HCT116 (cell line): ENCODE data around the gene PPP1R13L. TPM values are rescaled to one million over a fixed set of nuclear protein-coding genes. Genes with fewer than 3 reads are reported as not detected.

ENCODE experiments used
- ATAC-seq: fragments of 200-7000 bp; cut with Tn5 transposase; 2 replicates; pipeline ENCODE4 v1.9.1; 2020; ENCODE audit warnings: mild to moderate bottlenecking, moderate library complexity
- BruUV-seq: library from RNA; stranded (reverse); fragments of 400-500 nt; replicated peaks from 2 replicates; lab custom pipeline; 2021; lab: Mats Ljungman, UMichigan
- CTCF ChIA-PET: fragments of 300-600 bp; sonication (Branson Sonifier 250); formaldehyde crosslinking; loops from one replicate; lab custom pipeline; 2021; ENCODE audit warnings: antibody characterized with exemption; lab: Charles Lee
- POLR2A ChIA-PET: fragments of 300-600, 350-600 bp; sonication (Branson Sonifier 250); formaldehyde crosslinking; loops from one replicate; lab custom pipeline; 2021; ENCODE audit warnings: antibody characterized with exemption; lab: Charles Lee
- RAD21 ChIA-PET, 2 experiments: fragments of 300-600 bp; sonication (Branson Sonifier 250); formaldehyde crosslinking; loops; one replicate each; lab custom pipeline; 2023; ENCODE audit warnings: low total read pairs in 2 of 2; ENCODE audit not compliant: uncharacterized antibody in 2 of 2, unreplicated experiment in 2 of 2, low non-redundant PET in 1 of 2; lab: Charles Lee
- DNase-seq: peaks from one replicate; pipeline ENCODE4 v3.0.0-alpha.2; 2010; ENCODE audit warnings: low read depth, low spot score
- H2AFZ ChIP-seq: fragments of 200-600 bp; shearing (Covaris generic), sonication (generic); 2 replicates; pipeline ENCODE4 v1.6.1; 2017; ENCODE audit warnings: low read depth, mixed run types, mixed read lengths, antibody characterized with exemption, low read length; ENCODE audit not compliant: poor library complexity, severe bottlenecking
- H3K27ac ChIP-seq: 2 replicates; pipeline ENCODE4 v1.5.1; 2012; ENCODE audit warnings: low read depth, low read length
- H3K27me3 ChIP-seq: fragments of 200-600 bp; sonication (generic); 2 replicates; pipeline ENCODE4 v1.6.1; 2016; ENCODE audit warnings: mixed run types, low read length, mixed read lengths; ENCODE audit not compliant: insufficient read depth
- H3K36me3 ChIP-seq, 2 experiments: fragments of 200-500 bp in 1 of 2; fragments of 200-600 bp in 1 of 2; sonication (Bioruptor generic) in 1 of 2; sonication (generic) in 1 of 2; 2 replicates each; pipeline versions ENCODE4 v1.5.1 to v1.6.1; 2014 to 2016; ENCODE audit warnings: low read length in 2 of 2, inconsistent platforms in 1 of 2, mixed read lengths in 1 of 2, mixed run types in 1 of 2; ENCODE audit not compliant: insufficient read depth in 2 of 2, control insufficient read depth in 1 of 2
- H3K4me1 ChIP-seq, 2 experiments: fragments of 200-600 bp in 1 of 2; sonication (generic) in 1 of 2; 2 replicates each; pipeline versions ENCODE4 v1.5.1 to v1.6.1; 2012 to 2017; ENCODE audit warnings: low read length in 2 of 2, inconsistent platforms in 1 of 2, mild to moderate bottlenecking in 1 of 2, mixed read lengths in 1 of 2, mixed run types in 1 of 2, moderate library complexity in 1 of 2; ENCODE audit not compliant: insufficient read depth in 2 of 2, control insufficient read depth in 1 of 2
- H3K4me2 ChIP-seq: fragments of 200-600 bp; sonication (generic); 2 replicates; pipeline ENCODE4 v1.6.1; 2017; ENCODE audit warnings: mixed run types, low read length, mixed read lengths
- H3K4me3 ChIP-seq, 2 experiments: fragments of 200-600 bp in 1 of 2; sonication (generic) in 1 of 2; replicated peaks in 1 of 2; 2 replicates each; pipeline ENCODE4 v1.5.1; 2011 to 2016; ENCODE audit warnings: low read length in 2 of 2, control low read depth in 1 of 2, low read depth in 1 of 2, mild to moderate bottlenecking in 1 of 2, mixed read lengths in 1 of 2, mixed run types in 1 of 2
- H3K79me2 ChIP-seq: fragments of 200-600 bp; sonication (generic); 2 replicates; pipeline ENCODE4 v1.6.1; 2017; ENCODE audit warnings: mild to moderate bottlenecking, mixed run types, low read length, moderate library complexity, mixed read lengths; ENCODE audit not compliant: insufficient read depth
- H3K9ac ChIP-seq: fragments of 200-600 bp; sonication (generic); 2 replicates; pipeline ENCODE4 v1.6.1; 2016; ENCODE audit warnings: low read length, mixed read lengths
- H3K9me2 ChIP-seq: fragments of 200-600 bp; sonication (generic), shearing (Covaris generic); 2 replicates; pipeline ENCODE4 v1.6.1; 2017; ENCODE audit warnings: mixed run types, mild to moderate bottlenecking, moderate library complexity; ENCODE audit not compliant: insufficient read depth
- H3K9me3 ChIP-seq, 2 experiments: fragments of 200-500 bp in 1 of 2; fragments of 200-600 bp in 1 of 2; sonication (Bioruptor generic) in 1 of 2; sonication (generic) in 1 of 2; 2 replicates each; pipeline ENCODE4 v1.6.1; 2014 to 2017; ENCODE audit warnings: low read length in 2 of 2, mixed read lengths in 2 of 2, inconsistent platforms in 1 of 2, low read depth in 1 of 2, mild to moderate bottlenecking in 1 of 2, mixed run types in 1 of 2, moderate library complexity in 1 of 2; ENCODE audit not compliant: control insufficient read depth in 1 of 2, insufficient read depth in 1 of 2
- H4K20me1 ChIP-seq: fragments of 200-600 bp; sonication (generic), shearing (Covaris generic); 2 replicates; pipeline ENCODE4 v1.6.1; 2017; ENCODE audit warnings: mixed run types, mild to moderate bottlenecking, moderate library complexity; ENCODE audit not compliant: insufficient read depth
- CBX3 ChIP-seq: IDR thresholded peaks from 2 replicates; pipeline ENCODE4 v1.6.1; 2012; ENCODE audit warnings: low read depth
- FOSL1 ChIP-seq: IDR thresholded peaks from 2 replicates; pipeline ENCODE4 v1.6.1; 2012; ENCODE audit warnings: low read depth
- RAD21 ChIP-seq: IDR thresholded peaks from 2 replicates; pipeline ENCODE4 v1.6.1; 2012; ENCODE audit warnings: low read depth, mild to moderate bottlenecking
- TCF7L2 ChIP-seq: IDR thresholded peaks from 2 replicates; pipeline ENCODE4 v1.7.0; 2011; ENCODE audit warnings: borderline replicate concordance, inconsistent platforms; ENCODE audit not compliant: insufficient read depth, insufficient read length; ENCODE audit errors: extremely low read depth
- intact Hi-C: fragments of 100-400 bp; cut with micrococcal nuclease; formaldehyde crosslinking; loops from 2 replicates; pipeline ENCODE4 v1.10.0; 2022
- total RNA-seq: library from RNA; stranded (reverse); gene quantifications from one replicate; pipeline ENCODE4 v1.2.1, GENCODE V29; 2021; ENCODE audit not compliant: unreplicated experiment
- TF ChIP-seq, protein P1 (sequence below): IDR thresholded peaks from 2 replicates; pipeline ENCODE4 v1.6.1; 2011; ENCODE audit warnings: mild to moderate bottlenecking, low read length, moderate library complexity; ENCODE audit not compliant: insufficient replicate concordance; ENCODE audit errors: extremely low read depth
- TF ChIP-seq, protein P2 (sequence below): IDR thresholded peaks from 2 replicates; pipeline ENCODE4 v1.6.1; 2012
- TF ChIP-seq, protein P3 (sequence below), 3 experiments: fragments of 200-600 bp in 1 of 3; sonication (generic) in 1 of 3; IDR thresholded peaks in 2 of 3; conservative IDR thresholded peaks in 1 of 3; 2 replicates each; pipeline ENCODE4 v1.5.1; 2012 to 2017; ENCODE audit warnings: low read depth in 2 of 3, low read length in 2 of 3, antibody characterized with exemption in 1 of 3, borderline replicate concordance in 1 of 3, control low read depth in 1 of 3, mild to moderate bottlenecking in 1 of 3, mixed read lengths in 1 of 3, mixed run types in 1 of 3, moderate library complexity in 1 of 3; ENCODE audit not compliant: insufficient read depth in 1 of 3
- TF ChIP-seq, protein P4 (sequence below): IDR thresholded peaks from 2 replicates; pipeline ENCODE4 v1.6.1; 2012; ENCODE audit warnings: low read depth
- TF ChIP-seq, protein P5 (sequence below): IDR thresholded peaks from 2 replicates; pipeline ENCODE4 v1.6.1; 2012

The PPP1R13L gene
- total RNA-seq, 1 experiment from 2014 or later = 89.1 TPM

DNA sequence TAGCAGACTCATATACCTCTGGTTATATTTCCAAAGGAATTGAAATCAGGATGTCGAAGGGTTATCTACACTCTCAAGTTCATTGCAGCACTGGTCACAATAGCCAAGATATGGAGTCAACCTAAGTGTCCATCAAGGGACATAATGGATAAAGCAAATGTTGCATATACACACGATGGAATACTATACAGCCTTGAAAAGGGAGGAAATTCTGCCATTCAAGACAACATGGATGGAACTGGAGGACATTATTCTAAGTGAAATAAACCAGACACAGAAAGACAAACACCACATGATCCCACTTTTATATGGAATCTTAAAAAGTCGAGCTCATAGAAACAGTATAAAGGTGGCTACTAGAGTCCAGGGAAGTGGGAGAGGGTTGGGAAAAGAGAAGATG is 32.5 kb upstream of the PPP1R13L start:
- POLR2A ChIA-PET = no interaction called here

More for the DNA sequence above, 32.5 kb upstream of the PPP1R13L start:
- no peak for DNase-seq
- RAD21 ChIA-PET = no interaction called here
- BruUV-seq = no TSS peak
- Histone ChIP-seq H3K4me3 (no peak overlapping the region), H3K9me3 (no peaks in the 10 kb centered on the region), H2AFZ (no peak overlapping the region), H3K9me2 (no peaks in the 10 kb centered on the region), H3K79me2 (no peaks in the 10 kb centered on the region), H3K27me3 (no peaks in the 10 kb centered on the region), H3K4me1 (peaks cover 12 to 22% of the 10 kb centered on the region in 2 experiments), H4K20me1 (no peaks in the 10 kb centered on the region), H3K4me2 (no peak overlapping the region), H3K9ac (no peak overlapping the region), H3K27ac (no peak overlapping the region), H3K36me3 (no peaks in the 10 kb centered on the region)
- intact Hi-C loops = no loop called here
- CTCF ChIA-PET = interaction anchor here (0.6 to 6.9 kb wide), 4 partner anchors 10 to 47 kb away, joined by 3 to 189 read pairs (median 4); no protein-coding TSS in a partner anchor
- TF ChIP-seq, protein P1, sequence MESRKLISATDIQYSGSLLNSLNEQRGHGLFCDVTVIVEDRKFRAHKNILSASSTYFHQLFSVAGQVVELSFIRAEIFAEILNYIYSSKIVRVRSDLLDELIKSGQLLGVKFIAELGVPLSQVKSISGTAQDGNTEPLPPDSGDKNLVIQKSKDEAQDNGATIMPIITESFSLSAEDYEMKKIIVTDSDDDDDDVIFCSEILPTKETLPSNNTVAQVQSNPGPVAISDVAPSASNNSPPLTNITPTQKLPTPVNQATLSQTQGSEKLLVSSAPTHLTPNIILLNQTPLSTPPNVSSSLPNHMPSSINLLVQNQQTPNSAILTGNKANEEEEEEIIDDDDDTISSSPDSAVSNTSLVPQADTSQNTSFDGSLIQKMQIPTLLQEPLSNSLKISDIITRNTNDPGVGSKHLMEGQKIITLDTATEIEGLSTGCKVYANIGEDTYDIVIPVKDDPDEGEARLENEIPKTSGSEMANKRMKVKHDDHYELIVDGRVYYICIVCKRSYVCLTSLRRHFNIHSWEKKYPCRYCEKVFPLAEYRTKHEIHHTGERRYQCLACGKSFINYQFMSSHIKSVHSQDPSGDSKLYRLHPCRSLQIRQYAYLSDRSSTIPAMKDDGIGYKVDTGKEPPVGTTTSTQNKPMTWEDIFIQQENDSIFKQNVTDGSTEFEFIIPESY = no peak
- TF ChIP-seq FOSL1 (no peak), CBX3 (no peak), TCF7L2 (no peak), RAD21 (no peak)
- TF ChIP-seq, protein P2, sequence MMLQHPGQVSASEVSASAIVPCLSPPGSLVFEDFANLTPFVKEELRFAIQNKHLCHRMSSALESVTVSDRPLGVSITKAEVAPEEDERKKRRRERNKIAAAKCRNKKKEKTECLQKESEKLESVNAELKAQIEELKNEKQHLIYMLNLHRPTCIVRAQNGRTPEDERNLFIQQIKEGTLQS = no peak
- TF ChIP-seq, protein P3, sequence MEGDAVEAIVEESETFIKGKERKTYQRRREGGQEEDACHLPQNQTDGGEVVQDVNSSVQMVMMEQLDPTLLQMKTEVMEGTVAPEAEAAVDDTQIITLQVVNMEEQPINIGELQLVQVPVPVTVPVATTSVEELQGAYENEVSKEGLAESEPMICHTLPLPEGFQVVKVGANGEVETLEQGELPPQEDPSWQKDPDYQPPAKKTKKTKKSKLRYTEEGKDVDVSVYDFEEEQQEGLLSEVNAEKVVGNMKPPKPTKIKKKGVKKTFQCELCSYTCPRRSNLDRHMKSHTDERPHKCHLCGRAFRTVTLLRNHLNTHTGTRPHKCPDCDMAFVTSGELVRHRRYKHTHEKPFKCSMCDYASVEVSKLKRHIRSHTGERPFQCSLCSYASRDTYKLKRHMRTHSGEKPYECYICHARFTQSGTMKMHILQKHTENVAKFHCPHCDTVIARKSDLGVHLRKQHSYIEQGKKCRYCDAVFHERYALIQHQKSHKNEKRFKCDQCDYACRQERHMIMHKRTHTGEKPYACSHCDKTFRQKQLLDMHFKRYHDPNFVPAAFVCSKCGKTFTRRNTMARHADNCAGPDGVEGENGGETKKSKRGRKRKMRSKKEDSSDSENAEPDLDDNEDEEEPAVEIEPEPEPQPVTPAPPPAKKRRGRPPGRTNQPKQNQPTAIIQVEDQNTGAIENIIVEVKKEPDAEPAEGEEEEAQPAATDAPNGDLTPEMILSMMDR (IDR thresholded peaks at IDR 0.05 in 2 of 3, conservative IDR thresholded peaks at IDR 0.05 in 1 of 3; ENCODE audit: borderline replicate concordance in 1 of 3, insufficient read depth in 1 of 3, low read depth in 2 of 3, low read length in 2 of 3) = no peak
- TF ChIP-seq, protein P4, sequence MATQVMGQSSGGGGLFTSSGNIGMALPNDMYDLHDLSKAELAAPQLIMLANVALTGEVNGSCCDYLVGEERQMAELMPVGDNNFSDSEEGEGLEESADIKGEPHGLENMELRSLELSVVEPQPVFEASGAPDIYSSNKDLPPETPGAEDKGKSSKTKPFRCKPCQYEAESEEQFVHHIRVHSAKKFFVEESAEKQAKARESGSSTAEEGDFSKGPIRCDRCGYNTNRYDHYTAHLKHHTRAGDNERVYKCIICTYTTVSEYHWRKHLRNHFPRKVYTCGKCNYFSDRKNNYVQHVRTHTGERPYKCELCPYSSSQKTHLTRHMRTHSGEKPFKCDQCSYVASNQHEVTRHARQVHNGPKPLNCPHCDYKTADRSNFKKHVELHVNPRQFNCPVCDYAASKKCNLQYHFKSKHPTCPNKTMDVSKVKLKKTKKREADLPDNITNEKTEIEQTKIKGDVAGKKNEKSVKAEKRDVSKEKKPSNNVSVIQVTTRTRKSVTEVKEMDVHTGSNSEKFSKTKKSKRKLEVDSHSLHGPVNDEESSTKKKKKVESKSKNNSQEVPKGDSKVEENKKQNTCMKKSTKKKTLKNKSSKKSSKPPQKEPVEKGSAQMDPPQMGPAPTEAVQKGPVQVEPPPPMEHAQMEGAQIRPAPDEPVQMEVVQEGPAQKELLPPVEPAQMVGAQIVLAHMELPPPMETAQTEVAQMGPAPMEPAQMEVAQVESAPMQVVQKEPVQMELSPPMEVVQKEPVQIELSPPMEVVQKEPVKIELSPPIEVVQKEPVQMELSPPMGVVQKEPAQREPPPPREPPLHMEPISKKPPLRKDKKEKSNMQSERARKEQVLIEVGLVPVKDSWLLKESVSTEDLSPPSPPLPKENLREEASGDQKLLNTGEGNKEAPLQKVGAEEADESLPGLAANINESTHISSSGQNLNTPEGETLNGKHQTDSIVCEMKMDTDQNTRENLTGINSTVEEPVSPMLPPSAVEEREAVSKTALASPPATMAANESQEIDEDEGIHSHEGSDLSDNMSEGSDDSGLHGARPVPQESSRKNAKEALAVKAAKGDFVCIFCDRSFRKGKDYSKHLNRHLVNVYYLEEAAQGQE = no peak
- TF ChIP-seq, protein P5, sequence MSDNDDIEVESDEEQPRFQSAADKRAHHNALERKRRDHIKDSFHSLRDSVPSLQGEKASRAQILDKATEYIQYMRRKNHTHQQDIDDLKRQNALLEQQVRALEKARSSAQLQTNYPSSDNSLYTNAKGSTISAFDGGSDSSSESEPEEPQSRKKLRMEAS = no peak
- no peak for ATAC-seq
